ENCODE data around the gene ZNF554.
"Not testable (repeated sequence)": the region's sequence is repeated elsewhere in the genome, so short reads cannot be mapped to it uniquely, and the experiment has no call there.

The ZNF554 gene

GRCh38 chr19:2791440-2791839, 28.2 kb upstream of the ZNF554 start:
- DNase-seq = no peak

GRCh38 chr19:2791876-2792275, 27.8 kb upstream of the ZNF554 start:
- no peak for DNase-seq

GRCh38 chr19:2792666-2793065, 27.0 kb upstream of the ZNF554 start:
- not testable (repeated sequence) for DNase-seq

- no peak for DNase-seq
These were observed 26.5 kb upstream of the ZNF554 start for GRCh38 chr19:2793126-2793525.

DNA sequence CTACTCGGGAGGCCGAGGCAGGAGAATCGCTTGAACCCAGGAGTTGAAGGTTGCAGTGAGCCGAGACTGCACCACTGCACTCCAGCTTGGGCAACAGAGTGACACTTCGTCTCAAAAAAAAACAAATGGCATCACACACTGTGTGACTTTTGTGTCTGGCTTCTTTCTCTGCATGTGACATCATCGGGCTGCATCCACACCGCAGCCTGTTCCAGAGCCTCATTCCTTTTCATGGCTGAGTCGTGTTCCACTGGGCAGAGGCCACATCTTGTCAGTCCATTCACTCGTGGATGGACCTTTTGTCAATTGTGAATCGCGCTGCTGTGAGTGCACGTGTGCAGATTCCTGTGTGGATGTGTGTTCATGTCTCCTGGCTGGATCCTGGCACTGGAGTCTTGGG, 26.1 kb upstream of the ZNF554 start:
- DNase-seq = no peak

DNA sequence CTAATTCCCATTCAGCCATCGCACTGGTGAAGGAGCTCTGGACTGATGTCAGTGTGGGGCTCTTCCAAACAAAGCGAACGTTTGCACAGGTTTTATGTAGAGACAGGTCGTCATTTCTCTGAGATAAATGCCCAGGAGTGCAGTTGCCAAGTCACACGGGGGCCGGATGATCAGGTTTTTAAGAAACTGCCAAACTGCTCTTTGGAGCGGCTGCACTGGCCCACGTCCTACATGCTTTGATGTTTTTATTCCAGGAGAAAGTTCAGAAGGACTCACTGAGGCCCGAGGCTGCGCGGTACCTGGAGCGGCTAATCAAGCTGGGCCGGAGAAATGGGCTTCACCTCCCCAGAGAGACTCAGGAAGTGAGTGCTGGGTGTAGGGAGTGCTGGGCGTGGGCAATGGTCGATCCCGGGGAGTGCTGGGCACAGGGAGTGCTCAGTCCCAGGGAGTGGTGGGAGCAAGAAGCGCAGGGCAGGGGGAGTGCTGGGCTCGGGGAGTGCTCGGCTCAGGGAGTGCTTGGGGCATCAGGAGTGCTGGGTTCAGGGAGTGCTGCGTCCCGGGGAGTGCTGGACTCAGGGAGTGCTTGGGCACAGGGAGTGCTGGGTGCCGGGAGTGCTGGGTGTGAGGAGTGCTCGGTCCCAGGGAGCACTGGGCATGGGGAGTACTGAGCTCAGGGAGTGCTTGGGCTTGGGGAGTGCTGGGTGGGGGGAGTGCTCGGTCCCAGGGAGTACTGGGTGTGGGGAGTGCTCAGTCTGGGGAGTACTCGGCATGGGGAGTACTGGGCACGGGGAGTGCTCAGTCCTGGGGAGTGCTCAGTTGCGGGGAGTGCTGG, 23.6 kb upstream of the ZNF554 start:
- DNase-seq = no peak

GRCh38 chr19:2796659-2797266, 22.9 kb upstream of the ZNF554 start:
- no peak for DNase-seq

GRCh38 chr19:2797280-2797679, 22.4 kb upstream of the ZNF554 start:
- no peak for DNase-seq

- DNase-seq = no peak
These were observed 21.4 kb upstream of the ZNF554 start for GRCh38 chr19:2798158-2798685.

DNA sequence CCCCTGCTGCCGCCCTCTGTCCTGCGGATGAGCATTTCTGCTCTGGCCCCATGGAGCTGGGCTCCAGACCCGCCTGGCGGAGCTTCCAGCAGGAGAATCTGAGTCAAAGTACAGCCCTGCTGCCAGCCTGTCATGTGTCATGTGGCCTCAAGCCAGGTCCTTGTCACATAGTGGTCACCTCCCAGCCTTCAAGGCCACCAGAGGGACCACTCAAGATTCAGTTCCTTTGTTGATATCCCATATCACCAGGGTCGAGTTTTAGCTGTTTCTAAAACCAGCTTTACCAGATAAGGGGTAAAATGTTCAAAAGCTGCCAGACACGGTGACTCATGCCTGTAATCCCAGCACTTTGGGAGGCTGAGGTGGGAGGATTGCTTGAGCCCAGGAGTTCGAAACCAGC, 20.9 kb upstream of the ZNF554 start:
- DNase-seq = no peak

GRCh38 chr19:2799273-2800020, 20.2 kb upstream of the ZNF554 start:
- DNase-seq = no peak

GRCh38 chr19:2800506-2800905, 19.2 kb upstream of the ZNF554 start:
- DNase-seq = no peak

DNA sequence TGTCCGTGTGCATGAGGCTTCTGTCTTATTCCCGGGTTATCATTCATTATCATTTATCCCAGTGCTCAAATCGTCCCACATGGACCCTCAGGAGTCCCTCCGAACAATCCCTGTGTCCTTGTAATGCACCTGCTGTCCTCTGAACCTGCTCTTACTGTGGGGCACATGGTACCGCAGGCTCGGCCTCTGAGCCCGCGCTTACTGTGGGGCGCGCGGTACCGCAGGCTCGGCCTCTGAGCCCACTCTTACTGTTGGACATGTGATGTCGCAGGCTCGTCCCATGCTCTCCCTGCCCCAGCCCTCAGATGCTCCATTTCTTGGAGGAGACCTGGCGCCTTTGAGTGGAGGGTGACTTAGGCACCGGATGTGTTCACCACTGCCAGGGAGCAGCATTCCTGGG, 16.8 kb upstream of the ZNF554 start:
- no peak for DNase-seq

DNA sequence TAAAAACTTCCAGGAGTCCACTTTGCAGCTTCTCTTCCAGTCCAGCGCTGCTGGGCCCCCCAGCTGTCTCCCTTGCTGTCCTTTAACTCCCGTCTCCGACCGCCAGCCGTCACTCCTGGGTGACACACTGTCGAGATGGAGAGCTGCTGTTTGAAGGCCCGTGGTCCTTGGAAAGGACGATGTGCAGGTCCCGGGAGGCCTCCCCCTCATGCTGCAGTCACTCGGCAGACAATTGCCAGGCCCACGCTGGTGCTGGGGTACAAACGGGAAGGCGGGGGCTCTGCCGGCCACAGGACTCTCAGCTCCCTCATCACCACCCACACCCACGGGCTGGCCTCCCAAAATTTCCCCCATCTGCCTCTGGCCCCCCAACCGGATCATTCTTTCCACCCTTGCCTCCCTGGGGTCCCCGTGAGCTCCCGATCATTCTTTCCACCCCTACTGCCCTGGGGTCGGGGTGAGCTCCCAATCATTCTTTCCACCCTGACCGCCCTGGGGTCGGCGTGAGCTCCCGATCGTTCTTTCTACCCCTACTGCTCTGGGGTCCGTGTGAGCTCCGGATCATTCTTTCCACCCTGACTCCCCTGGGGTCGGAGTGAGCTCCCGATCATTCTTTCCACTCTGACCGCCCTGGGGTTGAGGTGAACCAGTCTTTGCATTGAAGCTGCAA, 16.0 kb upstream of the ZNF554 start:
- no peak for DNase-seq

DNA sequence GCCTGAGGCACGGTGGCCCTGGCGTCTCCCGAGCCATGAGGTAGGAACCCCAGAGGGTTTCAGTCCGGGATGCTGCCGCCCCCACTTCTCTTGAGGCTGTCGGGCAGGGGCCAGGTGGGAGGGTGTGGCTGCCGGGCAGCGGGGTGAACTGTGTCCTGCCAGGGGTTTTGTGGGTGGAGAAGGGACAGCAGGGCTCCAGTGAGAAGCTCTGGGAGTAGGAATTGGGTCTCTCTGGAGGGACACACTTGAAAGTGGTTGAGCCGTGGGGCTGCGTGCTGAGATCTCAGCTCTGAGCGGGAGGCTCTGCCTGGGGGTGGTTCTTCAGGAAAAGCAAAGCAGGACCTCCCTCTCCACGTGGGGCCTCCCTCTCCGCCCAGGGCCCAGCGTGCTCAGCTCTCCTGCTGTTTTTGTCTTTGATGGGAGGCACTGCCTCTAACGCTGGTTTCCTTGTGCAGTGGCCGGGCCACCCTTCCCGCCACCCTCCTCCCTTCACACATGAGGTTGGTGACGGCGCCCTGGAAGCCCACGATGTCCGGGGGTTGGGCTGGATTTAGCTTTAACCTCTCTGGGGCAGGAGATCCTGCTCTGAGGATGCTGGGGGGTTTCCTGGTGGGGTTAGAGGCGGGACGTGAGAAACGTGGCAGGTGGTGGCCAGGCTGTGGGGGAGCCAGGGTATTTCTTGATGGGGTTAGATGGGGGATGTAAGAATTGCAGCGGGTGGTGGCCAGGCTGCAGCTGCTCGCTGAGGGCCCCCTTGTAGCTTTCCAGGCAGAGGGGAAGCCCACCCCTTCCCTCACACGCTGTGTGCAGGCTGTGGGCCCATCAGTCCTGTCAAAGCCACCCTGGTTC, 15.3 kb upstream of the ZNF554 start:
- DNase-seq = no peak

DNA sequence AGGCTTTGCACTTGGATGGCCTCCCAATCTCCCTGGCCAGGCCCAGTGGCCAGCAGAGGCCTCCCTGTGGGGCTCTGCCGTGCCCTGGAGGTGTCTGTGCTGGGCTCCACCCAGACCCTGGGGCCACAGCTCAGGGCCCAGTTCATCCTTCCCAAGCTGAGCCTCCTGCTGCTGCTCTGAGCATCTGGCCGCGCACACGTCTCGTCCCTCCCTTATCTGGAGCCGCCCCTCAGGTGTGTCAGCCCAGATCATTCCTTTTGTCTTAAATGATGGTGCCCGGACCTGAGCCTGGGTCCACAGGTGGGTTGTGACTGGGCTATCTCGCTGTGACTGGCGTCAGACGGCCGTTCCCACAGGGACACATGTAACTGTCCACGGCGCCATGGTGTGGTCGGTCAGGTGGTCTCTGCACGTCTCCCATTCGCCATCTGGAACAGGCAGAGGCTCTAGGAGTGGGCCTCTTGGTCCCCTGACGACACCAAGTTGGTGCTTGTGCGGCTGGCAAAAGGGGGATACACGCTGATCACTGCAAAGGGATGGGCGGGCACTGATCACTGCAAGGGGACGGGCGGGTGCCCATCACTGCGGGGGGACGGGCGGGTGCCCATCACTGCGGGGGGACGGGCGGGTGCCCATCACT, 14.3 kb upstream of the ZNF554 start:
- DNase-seq = no peak

GRCh38 chr19:2805991-2806649, 13.5 kb upstream of the ZNF554 start:
- DNase-seq = no peak

DNA sequence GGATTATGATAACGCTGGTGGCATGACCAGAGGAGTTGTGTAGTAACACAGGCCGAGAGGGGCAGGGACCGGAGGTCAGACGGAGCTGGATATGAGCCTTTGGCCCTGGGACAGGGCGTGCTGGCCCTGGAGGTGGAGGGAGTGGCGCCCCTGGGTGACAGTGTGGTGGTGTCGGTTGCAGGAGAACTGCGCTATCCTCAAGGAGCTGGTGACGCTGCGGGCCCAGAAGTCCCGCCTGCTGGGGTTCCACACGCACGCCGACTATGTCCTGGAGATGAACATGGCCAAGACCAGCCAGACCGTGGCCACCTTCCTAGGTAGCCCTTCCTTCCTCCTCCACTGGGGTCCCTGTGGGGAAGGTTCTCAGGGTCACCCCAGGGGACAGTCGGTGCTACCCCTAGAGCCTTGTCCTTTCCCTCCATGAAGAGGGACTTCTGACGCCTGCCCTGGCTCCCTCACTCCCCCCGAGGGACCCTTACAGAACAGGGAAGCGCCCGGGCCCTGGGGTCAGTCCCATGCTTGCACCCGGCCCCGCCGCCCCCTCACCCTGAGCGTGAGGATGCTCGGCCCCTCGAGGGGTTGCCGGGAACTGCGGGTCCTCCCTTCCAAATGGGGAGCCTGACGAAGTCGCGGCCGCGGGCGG, 12.8 kb upstream of the ZNF554 start:
- DNase-seq = no peak

GRCh38 chr19:2807379-2808128, 12.1 kb upstream of the ZNF554 start:
- DNase-seq = no peak

All from activated T-cell treated with anti-CD3 and anti-CD28 coated beads for 4 hours (primary cell).